ENCODE results near the gene MON2.

GRCh38 chr12:62516927-62517326, 50.3 kb downstream of the MON2 start:
- no peak for TF ChIP-seq REST (IDR thresholded peaks at IDR 0.05; ENCODE audit: insufficient read depth in 1 of 2, low read depth in 2 of 2, low read length in 2 of 2)
- no peak for TF ChIP-seq POLR2AphosphoS5 (IDR thresholded peaks at IDR 0.05; ENCODE audit: low read depth, low read length)

Measured in PFSK-1 (cell line).